Epithelial cell of proximal tubule (primary cell): ENCODE measurements around the gene CRTC1. TPM values are rescaled to one million over a fixed set of nuclear protein-coding genes. Genes with fewer than 3 reads are reported as not detected.

ENCODE experiments used
- DNase-seq: peaks from one replicate; pipeline ENCODE4 v3.0.0-alpha.2; 2011; ENCODE audit warnings: low read depth
- H3K4me3 ChIP-seq: 2 replicates; pipeline ENCODE4 v1.5.1; 2011; ENCODE audit warnings: low read depth, mild to moderate bottlenecking, low read length
- CTCF ChIP-seq: conservative IDR thresholded peaks from 2 replicates; pipeline ENCODE4 v1.5.1; 2012; ENCODE audit warnings: low read depth, mild to moderate bottlenecking, low read length
- total RNA-seq: library from RNA; depleted of rRNA; stranded (reverse); fragments of >200 nt; gene quantifications from 2 replicates; pipeline ENCODE4 v1.2.3, GENCODE V29; 2015

Gene CRTC1
- total RNA-seq, 1 donor from 2014 or later, result 3.0 TPM

- no peak for DNase-seq
- no peak overlapping the region for H3K4me3 ChIP-seq
- no peak for TF ChIP-seq CTCF
Observed at GRCh38 chr19:18659281-18660050, 24.0 kb upstream of the CRTC1 start.

- no peak for DNase-seq
- no peak overlapping the region for H3K4me3 ChIP-seq
- no peak for TF ChIP-seq CTCF
Observed at GRCh38 chr19:18660051-18660910, 23.2 kb upstream of the CRTC1 start.

GRCh38 chr19:18660939-18661670 lies 22.4 kb upstream of the CRTC1 start:
- no peak for TF ChIP-seq CTCF
- no peak overlapping the region for H3K4me3 ChIP-seq
- no peak for DNase-seq

GRCh38 chr19:18662972-18663732 lies 20.3 kb upstream of the CRTC1 start:
- no peak for DNase-seq
- TF ChIP-seq CTCF, result no peak
- no peak overlapping the region for H3K4me3 ChIP-seq

- no peak for DNase-seq
- H3K4me3 ChIP-seq, result no peak overlapping the region
- TF ChIP-seq CTCF, result no peak
Observed at GRCh38 chr19:18663940-18664530, 19.4 kb upstream of the CRTC1 start.

- H3K4me3 ChIP-seq, result no peak overlapping the region
- no peak for DNase-seq
- no peak for TF ChIP-seq CTCF
Observed at GRCh38 chr19:18665771-18666202, 17.7 kb upstream of the CRTC1 start.
